ENCODE data around the gene FHOD3.

Gene FHOD3

DNA sequence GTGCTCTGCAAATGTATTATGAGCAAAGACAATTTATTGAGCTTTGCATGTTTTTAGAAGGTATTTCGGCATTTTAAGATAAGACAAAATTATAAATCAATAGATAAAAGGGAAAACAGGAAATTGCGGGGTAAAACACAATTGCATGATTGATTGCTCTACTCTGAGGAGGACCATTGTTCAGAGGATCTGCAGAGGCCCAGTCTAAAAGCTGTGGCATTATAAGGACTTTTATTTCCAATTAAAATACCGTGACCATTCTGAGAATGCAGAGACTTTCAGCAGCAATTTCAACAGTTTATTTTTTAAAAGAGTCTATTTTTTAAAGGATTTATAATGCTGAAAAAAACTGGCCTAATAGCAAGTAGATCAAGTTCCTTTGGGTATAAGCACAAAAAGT, 469.3 kb downstream of the FHOD3 start:
- Histone ChIP-seq H3K27ac (ENCODE audit: low read length) (no peak overlapping the region), H3K4me3 (ENCODE audit: low read depth in 1 of 2, low read length in 2 of 2) (no peak overlapping the region), H3K36me3 (ENCODE audit: control insufficient read depth in 1 of 2, insufficient read depth in 2 of 2, low read length in 2 of 2) (peaks cover 0 to 16% of the 10 kb centered on the region in 2 donors), H3K4me1 (ENCODE audit: control insufficient read depth in 1 of 2, insufficient read depth in 2 of 2, low read length in 2 of 2) (no peaks in the 10 kb centered on the region), H3K9me3 (ENCODE audit: control insufficient read depth in 1 of 2, low read length in 2 of 2) (no peaks in the 10 kb centered on the region), H3K27me3 (ENCODE audit: low read depth, low read length) (no peaks in the 10 kb centered on the region)

GRCh38 chr18:36769172-36769571, 471.7 kb downstream of the FHOD3 start:
- Histone ChIP-seq H3K9me3 (ENCODE audit: control insufficient read depth in 1 of 2, low read length in 2 of 2) (no peaks in the 10 kb centered on the region), H3K4me1 (ENCODE audit: control insufficient read depth in 1 of 2, insufficient read depth in 2 of 2, low read length in 2 of 2) (no peaks in the 10 kb centered on the region), H3K27ac (ENCODE audit: low read length) (no peak overlapping the region), H3K4me3 (ENCODE audit: low read depth in 1 of 2, low read length in 2 of 2) (no peak overlapping the region), H3K36me3 (ENCODE audit: control insufficient read depth in 1 of 2, insufficient read depth in 2 of 2, low read length in 2 of 2) (peaks cover 0 to 16% of the 10 kb centered on the region in 2 donors), H3K27me3 (ENCODE audit: low read depth, low read length) (no peaks in the 10 kb centered on the region)

- Histone ChIP-seq H3K36me3 (ENCODE audit: control insufficient read depth in 1 of 2, insufficient read depth in 2 of 2, low read length in 2 of 2) (peaks cover 0 to 16% of the 10 kb centered on the region in 2 donors), H3K27ac (ENCODE audit: low read length) (no peak overlapping the region), H3K4me1 (ENCODE audit: control insufficient read depth in 1 of 2, insufficient read depth in 2 of 2, low read length in 2 of 2) (no peaks in the 10 kb centered on the region), H3K4me3 (ENCODE audit: low read depth in 1 of 2, low read length in 2 of 2) (no peak overlapping the region), H3K9me3 (ENCODE audit: control insufficient read depth in 1 of 2, low read length in 2 of 2) (no peaks in the 10 kb centered on the region), H3K27me3 (ENCODE audit: low read depth, low read length) (no peaks in the 10 kb centered on the region)
Measured at GRCh38 chr18:36769611-36770314, 472.2 kb downstream of the FHOD3 start.

DNA sequence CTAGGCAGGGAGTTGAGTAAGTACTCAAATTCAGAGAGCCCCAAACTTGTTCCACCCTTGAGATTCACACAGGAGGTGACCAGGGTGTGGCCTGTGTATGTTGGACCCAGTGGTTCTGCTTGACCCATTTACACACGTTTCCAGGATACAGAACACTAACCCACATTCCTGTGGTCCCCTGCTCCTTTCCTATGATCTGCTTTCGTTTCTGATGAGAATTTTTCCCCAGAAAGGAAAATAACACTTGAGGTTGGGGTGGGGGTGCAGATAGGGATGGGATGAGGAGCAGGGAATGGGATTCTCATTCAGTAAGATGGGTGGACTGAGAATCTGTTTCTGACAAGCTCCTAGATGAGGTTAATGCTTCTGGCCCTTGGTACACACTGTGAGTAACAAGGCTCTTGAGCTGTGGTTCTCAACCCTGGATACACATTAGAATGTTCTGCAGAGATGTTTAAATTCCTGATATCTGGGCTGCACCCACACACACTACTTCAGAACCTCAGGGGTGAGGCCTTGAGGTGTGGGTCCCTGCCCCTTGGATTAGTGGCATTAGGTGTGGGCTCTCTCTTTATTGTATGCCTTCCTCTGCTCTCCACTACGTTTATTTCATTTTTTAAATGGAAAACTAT, 472.9 kb downstream of the FHOD3 start:
- Histone ChIP-seq H3K9me3 (ENCODE audit: control insufficient read depth in 1 of 2, low read length in 2 of 2) (no peaks in the 10 kb centered on the region), H3K4me1 (ENCODE audit: control insufficient read depth in 1 of 2, insufficient read depth in 2 of 2, low read length in 2 of 2) (no peaks in the 10 kb centered on the region), H3K4me3 (ENCODE audit: low read depth in 1 of 2, low read length in 2 of 2) (no peak overlapping the region), H3K36me3 (ENCODE audit: control insufficient read depth in 1 of 2, insufficient read depth in 2 of 2, low read length in 2 of 2) (peaks cover 0 to 16% of the 10 kb centered on the region in 2 donors), H3K27me3 (ENCODE audit: low read depth, low read length) (no peaks in the 10 kb centered on the region), H3K27ac (ENCODE audit: low read length) (no peak overlapping the region)

DNA sequence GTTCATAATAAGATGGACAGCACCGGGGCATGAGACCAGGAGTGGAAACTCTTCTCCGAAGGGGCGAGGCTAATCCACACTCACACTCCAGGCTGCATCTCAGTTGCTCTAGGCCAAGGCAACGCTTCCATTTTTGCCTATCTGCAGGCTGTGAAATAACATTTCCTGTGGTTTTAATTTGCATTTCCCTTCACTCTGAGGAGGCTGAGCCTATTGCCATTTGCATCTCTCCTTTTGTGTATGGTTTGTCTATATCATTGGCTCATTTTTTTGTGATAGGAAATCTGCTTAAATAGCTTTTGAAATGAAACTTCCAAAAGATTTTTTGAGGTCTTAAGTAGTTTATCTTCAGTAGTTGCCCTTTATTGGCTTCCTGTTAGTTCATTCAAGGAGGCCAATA, 473.7 kb downstream of the FHOD3 start:
- Histone ChIP-seq H3K27me3 (ENCODE audit: low read depth, low read length) (no peaks in the 10 kb centered on the region), H3K27ac (ENCODE audit: low read length) (no peak overlapping the region), H3K4me1 (ENCODE audit: control insufficient read depth in 1 of 2, insufficient read depth in 2 of 2, low read length in 2 of 2) (no peaks in the 10 kb centered on the region), H3K9me3 (ENCODE audit: control insufficient read depth in 1 of 2, low read length in 2 of 2) (no peaks in the 10 kb centered on the region), H3K36me3 (ENCODE audit: control insufficient read depth in 1 of 2, insufficient read depth in 2 of 2, low read length in 2 of 2) (peaks cover 0 to 16% of the 10 kb centered on the region in 2 donors), H3K4me3 (ENCODE audit: low read depth in 1 of 2, low read length in 2 of 2) (no peak overlapping the region)

DNA sequence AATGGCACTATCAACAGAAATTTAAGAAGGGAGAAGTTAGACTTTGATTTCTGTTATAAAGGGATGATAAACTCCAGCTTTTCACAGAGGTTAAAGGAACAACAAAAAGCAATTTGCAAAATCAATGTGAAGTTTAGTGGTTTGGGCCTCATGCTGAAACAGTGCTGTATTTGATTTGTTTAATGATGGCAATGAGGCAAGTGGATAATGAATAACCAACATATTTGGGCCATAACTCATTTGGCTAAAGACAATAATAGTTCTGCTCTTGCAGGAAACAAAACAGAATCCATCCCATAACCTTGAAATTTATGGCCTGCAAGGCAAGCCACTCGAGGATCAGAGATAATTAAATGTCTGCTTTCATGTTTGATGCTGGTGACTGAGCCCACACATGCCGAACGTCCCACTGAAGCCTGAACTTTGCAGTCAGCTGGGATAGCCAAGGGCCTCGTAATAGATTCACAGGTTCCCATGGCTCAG, 474.8 kb downstream of the FHOD3 start:
- Histone ChIP-seq H3K4me1 (ENCODE audit: control insufficient read depth in 1 of 2, insufficient read depth in 2 of 2, low read length in 2 of 2) (no peaks in the 10 kb centered on the region), H3K27me3 (ENCODE audit: low read depth, low read length) (no peaks in the 10 kb centered on the region), H3K9me3 (ENCODE audit: control insufficient read depth in 1 of 2, low read length in 2 of 2) (no peaks in the 10 kb centered on the region), H3K4me3 (ENCODE audit: low read depth in 1 of 2, low read length in 2 of 2) (no peak overlapping the region), H3K36me3 (ENCODE audit: control insufficient read depth in 1 of 2, insufficient read depth in 2 of 2, low read length in 2 of 2) (peaks cover 0 to 16% of the 10 kb centered on the region in 2 donors), H3K27ac (ENCODE audit: low read length) (no peak overlapping the region)

- no peaks in the 10 kb centered on the region for H3K9me3 ChIP-seq (ENCODE audit: control insufficient read depth in 1 of 2, low read length in 2 of 2)
- no peak overlapping the region for H3K27ac ChIP-seq (ENCODE audit: low read length)
- H3K36me3 ChIP-seq (ENCODE audit: control insufficient read depth in 1 of 2, insufficient read depth in 2 of 2, low read length in 2 of 2) = peaks cover 0 to 21% of the 10 kb centered on the region in 2 donors
- no peaks in the 10 kb centered on the region for H3K4me1 ChIP-seq (ENCODE audit: control insufficient read depth in 1 of 2, insufficient read depth in 2 of 2, low read length in 2 of 2)
- no peaks in the 10 kb centered on the region for H3K27me3 ChIP-seq (ENCODE audit: low read depth, low read length)
- no peak overlapping the region for H3K4me3 ChIP-seq (ENCODE audit: low read depth in 1 of 2, low read length in 2 of 2)
Measured at GRCh38 chr18:36775396-36775795, 477.9 kb downstream of the FHOD3 start.

DNA sequence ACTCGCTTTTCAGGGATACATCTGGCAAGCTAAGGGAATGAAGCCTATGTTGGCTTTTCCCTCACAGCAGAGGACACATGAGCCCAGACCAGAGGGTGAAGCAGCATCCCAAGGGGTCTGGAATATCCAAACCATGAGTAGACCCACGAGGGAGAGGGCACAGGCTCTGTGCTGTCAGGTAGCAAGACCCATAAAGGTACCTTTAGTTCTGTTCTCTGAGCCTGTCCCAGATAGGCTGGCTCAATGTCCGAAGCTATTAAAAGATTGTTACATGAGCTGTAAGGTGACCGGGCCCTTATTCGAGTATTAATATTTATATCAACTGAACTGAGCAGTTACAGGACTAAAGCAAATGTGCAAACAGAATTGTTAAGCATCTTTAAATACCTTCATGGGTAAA, 479.1 kb downstream of the FHOD3 start:
- no peaks in the 10 kb centered on the region for H3K9me3 ChIP-seq (ENCODE audit: control insufficient read depth in 1 of 2, low read length in 2 of 2)
- H3K36me3 ChIP-seq (ENCODE audit: control insufficient read depth in 1 of 2, insufficient read depth in 2 of 2, low read length in 2 of 2) = peaks cover 0 to 29% of the 10 kb centered on the region in 2 donors
- no peaks in the 10 kb centered on the region for H3K27me3 ChIP-seq (ENCODE audit: low read depth, low read length)
- no peak overlapping the region for H3K27ac ChIP-seq (ENCODE audit: low read length)
- H3K4me1 ChIP-seq (ENCODE audit: control insufficient read depth in 1 of 2, insufficient read depth in 2 of 2, low read length in 2 of 2) = no peaks in the 10 kb centered on the region
- no peak overlapping the region for H3K4me3 ChIP-seq (ENCODE audit: low read depth in 1 of 2, low read length in 2 of 2)

- peaks cover 0 to 29% of the 10 kb centered on the region in 2 donors for H3K36me3 ChIP-seq (ENCODE audit: control insufficient read depth in 1 of 2, insufficient read depth in 2 of 2, low read length in 2 of 2)
- no peak overlapping the region for H3K4me3 ChIP-seq (ENCODE audit: low read depth in 1 of 2, low read length in 2 of 2)
- no peaks in the 10 kb centered on the region for H3K4me1 ChIP-seq (ENCODE audit: control insufficient read depth in 1 of 2, insufficient read depth in 2 of 2, low read length in 2 of 2)
- no peaks in the 10 kb centered on the region for H3K27me3 ChIP-seq (ENCODE audit: low read depth, low read length)
- H3K27ac ChIP-seq (ENCODE audit: low read length) = no peak overlapping the region
- no peaks in the 10 kb centered on the region for H3K9me3 ChIP-seq (ENCODE audit: control insufficient read depth in 1 of 2, low read length in 2 of 2)
Measured at GRCh38 chr18:36777566-36777965, 480.1 kb downstream of the FHOD3 start.

GRCh38 chr18:36780748-36781147, 483.2 kb downstream of the FHOD3 start:
- Histone ChIP-seq H3K9me3 (ENCODE audit: control insufficient read depth in 1 of 2, low read length in 2 of 2) (no peaks in the 10 kb centered on the region), H3K36me3 (ENCODE audit: control insufficient read depth in 1 of 2, insufficient read depth in 2 of 2, low read length in 2 of 2) (peaks cover 0 to 32% of the 10 kb centered on the region in 2 donors), H3K27me3 (ENCODE audit: low read depth, low read length) (no peaks in the 10 kb centered on the region), H3K27ac (ENCODE audit: low read length) (no peak overlapping the region), H3K4me1 (ENCODE audit: control insufficient read depth in 1 of 2, insufficient read depth in 2 of 2, low read length in 2 of 2) (no peaks in the 10 kb centered on the region), H3K4me3 (ENCODE audit: low read depth in 1 of 2, low read length in 2 of 2) (no peak overlapping the region)

- no peak overlapping the region for H3K27ac ChIP-seq (ENCODE audit: low read length)
- H3K27me3 ChIP-seq (ENCODE audit: low read depth, low read length) = no peaks in the 10 kb centered on the region
- H3K36me3 ChIP-seq (ENCODE audit: control insufficient read depth in 1 of 2, insufficient read depth in 2 of 2, low read length in 2 of 2) = peaks cover 0 to 32% of the 10 kb centered on the region in 2 donors
Measured at GRCh38 chr18:36782710-36783109, 485.2 kb downstream of the FHOD3 start.

More at GRCh38 chr18:36782710-36783109, 485.2 kb downstream of the FHOD3 start:
- no peaks in the 10 kb centered on the region for H3K4me1 ChIP-seq (ENCODE audit: control insufficient read depth in 1 of 2, insufficient read depth in 2 of 2, low read length in 2 of 2)
- H3K4me3 ChIP-seq (ENCODE audit: low read depth in 1 of 2, low read length in 2 of 2) = no peak overlapping the region
- H3K9me3 ChIP-seq (ENCODE audit: control insufficient read depth in 1 of 2, low read length in 2 of 2) = no peaks in the 10 kb centered on the region
